Sigmoid colon (tissue), 4 donors: ENCODE measurements around the gene TACR1.

Source experiments
- POLR2A ChIP-seq, 2 donors: fragments of 450-650 bp; IDR thresholded peaks; one replicate each; pipeline ENCODE4 v1.6.1; 2016; ENCODE audit warnings: antibody characterized with exemption in 2 of 2, mild to moderate bottlenecking in 2 of 2, moderate library complexity in 2 of 2
- POLR2AphosphoS5 ChIP-seq, 4 donors: sonication (generic); formaldehyde crosslinking; IDR thresholded peaks; one replicate each; pipeline ENCODE4 v1.6.1; 2017; ENCODE audit warnings: antibody characterized with exemption in 4 of 4
- TF ChIP-seq, protein P1 (sequence below), 4 experiments: fragments of 450-650 bp in 3 of 4; fragments of 200-600 bp in 1 of 4; IDR thresholded peaks; one replicate each; pipeline ENCODE4 v1.5.1; 2016 to 2019; ENCODE audit warnings: antibody characterized with exemption in 4 of 4, mild to moderate bottlenecking in 3 of 4, moderate library complexity in 2 of 4

DNA sequence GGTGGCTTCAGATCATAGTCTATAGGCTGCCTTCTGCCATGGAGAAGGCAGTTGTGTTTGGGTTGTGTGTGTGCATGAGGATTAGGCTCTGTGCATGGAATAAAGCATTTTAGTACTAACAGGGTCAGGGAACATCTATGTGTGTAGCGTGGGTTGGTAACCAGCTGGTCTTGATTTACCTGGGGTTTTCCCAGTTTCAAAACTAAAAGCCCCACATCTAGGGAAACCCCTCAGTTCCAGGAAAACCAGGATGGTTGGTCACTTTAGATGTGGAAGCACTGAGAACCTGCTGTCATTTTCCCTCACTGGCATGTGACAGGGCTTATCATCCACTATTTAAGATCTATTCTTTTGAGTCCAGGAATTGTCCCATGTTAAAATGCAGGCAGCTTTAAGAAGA, 124.6 kb downstream of the TACR1 start:
- TF ChIP-seq, protein P1, sequence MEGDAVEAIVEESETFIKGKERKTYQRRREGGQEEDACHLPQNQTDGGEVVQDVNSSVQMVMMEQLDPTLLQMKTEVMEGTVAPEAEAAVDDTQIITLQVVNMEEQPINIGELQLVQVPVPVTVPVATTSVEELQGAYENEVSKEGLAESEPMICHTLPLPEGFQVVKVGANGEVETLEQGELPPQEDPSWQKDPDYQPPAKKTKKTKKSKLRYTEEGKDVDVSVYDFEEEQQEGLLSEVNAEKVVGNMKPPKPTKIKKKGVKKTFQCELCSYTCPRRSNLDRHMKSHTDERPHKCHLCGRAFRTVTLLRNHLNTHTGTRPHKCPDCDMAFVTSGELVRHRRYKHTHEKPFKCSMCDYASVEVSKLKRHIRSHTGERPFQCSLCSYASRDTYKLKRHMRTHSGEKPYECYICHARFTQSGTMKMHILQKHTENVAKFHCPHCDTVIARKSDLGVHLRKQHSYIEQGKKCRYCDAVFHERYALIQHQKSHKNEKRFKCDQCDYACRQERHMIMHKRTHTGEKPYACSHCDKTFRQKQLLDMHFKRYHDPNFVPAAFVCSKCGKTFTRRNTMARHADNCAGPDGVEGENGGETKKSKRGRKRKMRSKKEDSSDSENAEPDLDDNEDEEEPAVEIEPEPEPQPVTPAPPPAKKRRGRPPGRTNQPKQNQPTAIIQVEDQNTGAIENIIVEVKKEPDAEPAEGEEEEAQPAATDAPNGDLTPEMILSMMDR (IDR thresholded peaks at IDR 0.05) = no peak
- no peak for TF ChIP-seq POLR2A (IDR thresholded peaks at IDR 0.05)
- TF ChIP-seq POLR2AphosphoS5 (IDR thresholded peaks at IDR 0.05) = no peak
